Small intestine (tissue), 7 donors: Measurements from ENCODE around the gene MYB. TPM values are rescaled to one million over a fixed set of nuclear protein-coding genes. Genes with fewer than 3 reads are reported as not detected.

Experiments used
- DNase-seq, 2 donors: peaks; one replicate each; pipeline versions ENCODE4 v3.0.0 to v3.0.0-alpha.2; 2013
- FAIRE-seq: peaks from 2 replicates; lab custom pipeline; 2012; peaks lifted over from hg19 to GRCh38; lab: Jason Lieb, UNC
- H3K27ac ChIP-seq, 3 donors: one replicate each; pipeline ENCODE4 v1.5.1; 2013; ENCODE audit warnings: low read length in 2 of 3, mild to moderate bottlenecking in 2 of 3, control low read depth in 1 of 3, inconsistent platforms in 1 of 3, low read depth in 1 of 3, moderate library complexity in 1 of 3
- H3K27me3 ChIP-seq, 3 donors: one replicate each; pipeline ENCODE4 v1.6.1; 2013; ENCODE audit warnings: low read length in 3 of 3, inconsistent platforms in 1 of 3; ENCODE audit not compliant: control insufficient read depth in 3 of 3, insufficient read depth in 3 of 3
- H3K36me3 ChIP-seq, 3 donors: one replicate each; pipeline ENCODE4 v1.6.1; 2013; ENCODE audit warnings: low read length in 3 of 3, inconsistent platforms in 1 of 3, low read depth in 1 of 3, mild to moderate bottlenecking in 1 of 3, moderate library complexity in 1 of 3; ENCODE audit not compliant: control insufficient read depth in 3 of 3, insufficient read depth in 2 of 3
- H3K4me1 ChIP-seq, 3 donors: one replicate each; pipeline ENCODE4 v1.6.1; 2013; ENCODE audit warnings: low read length in 2 of 3, inconsistent platforms in 1 of 3, low read depth in 1 of 3, mild to moderate bottlenecking in 1 of 3, moderate library complexity in 1 of 3; ENCODE audit not compliant: control insufficient read depth in 3 of 3, insufficient read depth in 2 of 3
- H3K4me3 ChIP-seq, 3 donors: one replicate each; pipeline ENCODE4 v1.5.1; 2013; ENCODE audit warnings: low read length in 3 of 3, control low read depth in 1 of 3, inconsistent platforms in 1 of 3, low read depth in 1 of 3, mild to moderate bottlenecking in 1 of 3, moderate library complexity in 1 of 3
- H3K9me3 ChIP-seq, 2 donors: one replicate each; pipeline ENCODE4 v1.6.1; 2013; ENCODE audit warnings: low read depth in 1 of 2, low read length in 1 of 2; ENCODE audit not compliant: control insufficient read depth in 2 of 2, insufficient read depth in 1 of 2
- WGBS, 3 donors: extraction: QIAGEN DNeasy Blood & Tissue Kit; methylation state at CpG; one replicate each; pipeline ENCODE4 v1.1.7; 2013; 5-methylcytosine and 5-hydroxymethylcytosine counted together
- polyA plus RNA-seq, 4 donors: library from polyadenylated mRNA; stranded (reverse) in 3 of 4; unstranded in 1 of 4; fragments of 200-250 nt in 3 of 4; fragments of 120-200 nt in 1 of 4; gene quantifications; one replicate each; pipeline versions ENCODE4 v1.2.1 to v1.2.3, GENCODE V29; 2013
- donor health status: healthy with polysubstance abuse.
- donor health status: control.
- donor health status: control.
- donor health status: Bipolar disorder and iron deficiency.
- donor health status: healthy.

Gene MYB
- polyA plus RNA-seq, 4 donors = 1.6 to 19.8 (median 7.4) TPM

DNA sequence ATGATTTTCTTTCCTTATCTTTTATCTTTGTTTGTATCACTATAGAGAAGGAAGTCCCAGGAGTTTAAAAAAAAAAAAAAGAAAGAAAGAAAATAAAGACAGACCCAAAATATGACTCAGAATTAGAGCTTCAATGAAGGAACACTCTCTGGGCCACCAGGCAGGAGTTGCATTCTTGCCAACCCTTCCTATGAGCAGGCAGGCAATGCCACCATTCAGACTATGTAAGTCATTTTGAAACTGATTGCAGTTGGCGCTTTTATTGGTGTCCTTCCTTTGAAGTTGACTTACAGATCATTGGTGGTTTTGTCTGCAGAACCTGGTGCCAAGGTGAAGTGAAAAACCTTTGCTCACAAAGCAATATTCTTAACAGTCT is 50.3 kb downstream of the MYB start:
- FAIRE-seq = no peak
- Histone ChIP-seq H3K27me3 (no peaks in the 10 kb centered on the region), H3K4me3 (no peak overlapping the region), H3K9me3 (peaks cover 0 to 2% of the 10 kb centered on the region in 2 donors), H3K4me1 (peaks cover 0 to 5% (median 4%) of the 10 kb centered on the region in 3 donors), H3K27ac (no peak overlapping the region), H3K36me3 (peaks cover 0 to 3% (median 0%) of the 10 kb centered on the region in 3 donors)
- WGBS, 3 donors = 29 to 54% (median 30%) methylated on average over 1 of the region's 1 CpG
- DNase-seq = peak; percentile 20 to 45

DNA sequence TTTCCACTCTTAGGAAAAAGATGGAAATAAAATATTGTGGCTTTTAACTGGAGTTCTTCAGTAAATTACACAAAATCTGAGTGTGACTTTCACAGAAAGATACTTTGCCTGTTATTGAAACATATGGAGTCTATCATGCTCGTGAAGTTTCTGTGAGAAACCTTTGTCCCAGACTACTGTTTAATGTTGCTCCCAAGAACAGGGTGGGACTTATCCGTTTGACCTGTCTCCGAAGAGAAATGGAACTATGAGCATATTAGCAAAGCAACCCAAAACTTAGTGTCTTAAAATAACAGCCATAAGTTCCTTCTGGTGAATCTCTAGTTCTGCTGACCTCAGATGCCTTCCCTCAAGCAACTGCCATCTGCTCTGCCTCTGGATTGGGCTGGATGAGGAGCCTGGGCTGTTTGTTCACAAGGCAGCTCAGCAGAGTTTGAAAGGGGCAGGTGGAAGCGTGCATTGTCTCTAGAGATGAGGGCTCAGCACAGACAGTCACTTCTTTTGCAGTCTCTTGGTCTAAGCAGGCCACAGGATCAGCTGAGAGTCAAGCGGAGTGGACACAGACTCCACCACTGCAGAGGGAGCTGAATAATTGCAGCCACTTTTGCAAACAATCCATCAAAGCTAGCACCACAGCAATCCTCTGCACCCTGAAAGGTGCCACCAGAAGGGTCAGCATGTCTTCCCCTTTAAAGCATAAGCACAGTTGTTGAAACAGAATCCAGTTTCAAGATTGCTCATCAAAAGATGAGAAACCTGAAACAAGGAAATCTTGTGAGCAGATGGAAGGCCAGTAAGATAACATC is 52.8 kb downstream of the MYB start:
- DNase-seq = peak in 1 of 2 donors; percentile 21
- no peak overlapping the region for H3K4me3 ChIP-seq
- FAIRE-seq = no peak
- peak overlapping the region in 1 of 3 donors; percentile 53 for H3K27ac ChIP-seq
- peaks cover 0 to 5% (median 4%) of the 10 kb centered on the region in 3 donors for H3K4me1 ChIP-seq
- WGBS, 3 donors = 34 to 42% (median 41%) methylated on average over 5 of the region's 5 CpGs
- peaks cover 0 to 3% (median 0%) of the 10 kb centered on the region in 3 donors for H3K36me3 ChIP-seq
- no peaks in the 10 kb centered on the region for H3K9me3 ChIP-seq
- no peaks in the 10 kb centered on the region for H3K27me3 ChIP-seq

- FAIRE-seq (no peak), DNase-seq (no peak)
- Histone ChIP-seq H3K4me3 (no peak overlapping the region), H3K9me3 (no peaks in the 10 kb centered on the region), H3K36me3 (peaks cover 0 to 3% (median 0%) of the 10 kb centered on the region in 3 donors), H3K27ac (no peak overlapping the region), H3K4me1 (peaks cover 0 to 5% (median 4%) of the 10 kb centered on the region in 3 donors), H3K27me3 (no peaks in the 10 kb centered on the region)
- WGBS, 3 donors = 30 to 51% (median 34%) methylated on average over 1 of the region's 1 CpG
Observed at GRCh38 chr6:135234492-135234780, 53.3 kb downstream of the MYB start.

DNA sequence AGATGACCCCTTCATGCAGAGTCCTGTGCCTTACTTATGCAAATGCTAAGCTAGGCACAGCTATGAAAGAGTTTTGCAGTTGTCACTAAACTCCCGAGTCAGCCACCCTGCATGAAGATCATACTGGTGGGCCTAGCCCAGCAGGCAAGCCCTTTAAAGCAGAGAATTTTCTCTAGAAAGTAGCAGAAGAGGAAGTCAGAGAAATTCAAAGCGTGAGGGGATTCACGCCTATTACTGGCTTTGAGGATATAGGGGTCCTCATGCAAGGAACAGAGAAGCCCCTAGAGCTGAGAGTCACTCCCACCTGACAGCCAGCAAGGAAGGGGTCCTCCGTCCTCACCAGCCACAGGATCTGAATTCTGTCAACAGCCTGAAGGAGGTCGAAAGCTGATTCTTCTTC is 54.6 kb downstream of the MYB start:
- DNase-seq (no peak), FAIRE-seq (no peak)
- H3K9me3 ChIP-seq = no peaks in the 10 kb centered on the region
- 85 to 88% (median 87%) methylated on average over 5 of the region's 5 CpGs for WGBS, 3 donors
- no peak overlapping the region for H3K27ac ChIP-seq
- H3K4me3 ChIP-seq = no peak overlapping the region
- H3K36me3 ChIP-seq = peaks cover 0 to 3% (median 0%) of the 10 kb centered on the region in 3 donors
- peaks cover 0 to 5% (median 4%) of the 10 kb centered on the region in 3 donors for H3K4me1 ChIP-seq
- no peaks in the 10 kb centered on the region for H3K27me3 ChIP-seq

DNA sequence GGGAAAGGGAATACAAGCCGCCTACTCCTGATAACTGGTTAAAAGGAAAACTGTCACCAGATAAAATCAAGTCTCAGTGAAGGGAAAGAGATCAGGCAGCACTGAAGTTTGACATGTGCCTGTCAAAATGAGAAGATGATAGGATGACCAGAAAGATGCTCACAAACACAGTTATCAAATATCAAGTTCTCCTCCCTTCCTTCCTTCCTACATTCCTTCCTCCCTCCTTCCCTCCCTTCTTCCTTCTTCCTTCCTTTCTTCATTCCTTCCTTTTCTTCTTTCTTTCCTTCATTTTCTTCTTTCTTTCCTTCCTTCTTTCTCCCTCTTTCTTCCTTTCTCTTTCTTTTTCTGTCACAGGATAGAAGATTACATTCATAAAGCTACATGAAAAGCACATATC is 55.2 kb downstream of the MYB start:
- H3K27me3 ChIP-seq = no peaks in the 10 kb centered on the region
- peaks cover 0 to 5% (median 4%) of the 10 kb centered on the region in 3 donors for H3K4me1 ChIP-seq
- H3K9me3 ChIP-seq = no peaks in the 10 kb centered on the region
- 92 to 96% (median 95%) methylated on average over 1 of the region's 1 CpG for WGBS, 3 donors
- no peak overlapping the region for H3K27ac ChIP-seq
- no peak overlapping the region for H3K4me3 ChIP-seq
- H3K36me3 ChIP-seq = peaks cover 0 to 3% (median 0%) of the 10 kb centered on the region in 3 donors
- FAIRE-seq = no peak
- no peak for DNase-seq

DNA sequence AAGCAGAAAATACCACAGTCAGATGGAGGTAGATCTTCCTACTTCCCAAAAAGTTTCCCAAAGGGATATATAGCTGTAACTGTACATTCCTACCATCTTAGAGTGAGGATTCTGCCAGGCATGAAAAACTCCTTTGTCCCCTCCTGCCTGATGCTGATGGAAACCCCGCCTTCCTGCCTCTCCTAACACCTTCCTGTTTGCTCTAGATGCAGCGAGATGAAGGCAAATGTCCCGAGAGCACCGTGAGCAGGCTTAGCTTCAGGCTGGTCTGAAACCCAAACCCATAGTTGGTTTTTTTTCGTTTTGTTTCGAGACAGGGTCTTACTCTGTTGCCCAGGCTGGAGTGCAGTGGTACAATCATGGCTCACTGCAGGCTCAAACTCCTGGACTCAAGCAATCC is 55.6 kb downstream of the MYB start:
- Histone ChIP-seq H3K27me3 (no peaks in the 10 kb centered on the region), H3K27ac (no peak overlapping the region), H3K4me1 (peaks cover 0 to 5% (median 4%) of the 10 kb centered on the region in 3 donors), H3K36me3 (peaks cover 0 to 1% (median 0%) of the 10 kb centered on the region in 3 donors), H3K9me3 (no peaks in the 10 kb centered on the region), H3K4me3 (no peak overlapping the region)
- WGBS, 3 donors = 44 to 58% (median 54%) methylated on average over 6 of the region's 6 CpGs
- DNase-seq = no peak
- FAIRE-seq = no peak

GRCh38 chr6:135240711-135241110 is 59.6 kb downstream of the MYB start:
- H3K4me3 ChIP-seq = no peak overlapping the region
- H3K9me3 ChIP-seq = no peaks in the 10 kb centered on the region
- FAIRE-seq (no peak), DNase-seq (no peak)
- H3K27ac ChIP-seq = no peak overlapping the region
- H3K36me3 ChIP-seq = no peaks in the 10 kb centered on the region
- peaks cover 0 to 3% (median 3%) of the 10 kb centered on the region in 3 donors for H3K4me1 ChIP-seq
- no peaks in the 10 kb centered on the region for H3K27me3 ChIP-seq
- 87 to 90% (median 88%) methylated on average over 5 of the region's 5 CpGs for WGBS, 3 donors

GRCh38 chr6:135243871-135244796 is 63.0 kb downstream of the MYB start:
- H3K27ac ChIP-seq = peak overlapping the region in 1 of 3 donors; percentile 64
- FAIRE-seq = no peak

More at GRCh38 chr6:135243871-135244796, 63.0 kb downstream of the MYB start:
- Histone ChIP-seq H3K4me3 (no peak overlapping the region), H3K4me1 (peaks cover 0 to 3% (median 3%) of the 10 kb centered on the region in 3 donors), H3K27me3 (no peaks in the 10 kb centered on the region), H3K9me3 (no peaks in the 10 kb centered on the region), H3K36me3 (no peaks in the 10 kb centered on the region)
- 23 to 62% (median 54%) methylated on average over 7 of the region's 7 CpGs for WGBS, 3 donors
- peak in 1 of 2 donors; percentile 41 for DNase-seq
